GM10248 (cell line): ENCODE data around the gene B3GAT1.

Experiments
- CTCF ChIA-PET: fragments of 300-600 bp; sonication (Branson Sonifier 250); formaldehyde crosslinking; extraction: SDS; loops from one replicate; lab custom pipeline; 2021; ENCODE audit warnings: antibody characterized with exemption; lab: Yijun Ruan, JAX
- POLR2A ChIA-PET: fragments of 350-650 bp; sonication (Branson Sonifier 250); formaldehyde crosslinking; extraction: SDS; loops from one replicate; lab custom pipeline; 2020; ENCODE audit warnings: antibody characterized with exemption; lab: Yijun Ruan, JAX
- DNase-seq: peaks from one replicate; pipeline ENCODE4 v3.0.0; 2012; ENCODE audit errors: extremely low spot score
- CTCF ChIP-seq: IDR thresholded peaks from 2 replicates; pipeline ENCODE4 v1.5.1; 2012; ENCODE audit warnings: mild to moderate bottlenecking, low read depth; ENCODE audit errors: extremely low read depth, missing control alignments, control extremely low read depth

Gene B3GAT1

DNA sequence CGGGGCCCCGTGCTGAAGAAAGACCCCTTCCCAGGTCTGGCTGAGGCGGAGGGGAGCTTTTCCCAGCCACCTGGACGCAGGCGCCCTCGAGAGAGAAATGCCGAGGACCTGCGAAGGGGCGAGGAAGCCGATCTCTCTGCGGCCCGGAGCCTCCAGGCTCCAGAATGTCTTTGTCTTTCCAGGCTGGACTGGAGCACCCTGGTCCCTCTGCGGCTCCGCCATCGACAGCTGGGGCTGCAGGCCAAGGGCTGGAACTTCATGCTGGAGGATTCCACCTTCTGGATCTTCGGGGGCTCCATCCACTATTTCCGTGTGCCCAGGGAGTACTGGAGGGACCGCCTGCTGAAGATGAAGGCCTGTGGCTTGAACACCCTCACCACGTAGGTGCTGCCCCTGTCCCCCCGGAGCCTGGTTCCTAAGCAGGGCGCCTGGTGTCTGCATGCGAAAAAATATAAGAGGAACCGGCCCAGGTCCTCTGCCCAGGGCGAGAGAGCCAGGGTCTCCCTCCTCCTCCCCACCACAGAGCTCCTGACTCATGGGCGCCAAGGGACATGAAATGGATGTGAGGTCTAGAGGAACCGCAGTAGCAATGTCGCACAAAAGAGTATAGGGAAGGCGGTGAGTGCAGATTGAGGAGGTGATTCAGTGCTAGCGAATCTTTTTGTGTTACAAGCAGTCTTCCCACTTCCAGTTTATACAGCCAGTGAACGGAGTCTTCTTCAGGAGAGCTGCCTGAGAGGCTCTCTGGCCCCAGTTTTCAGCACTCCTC lies 69.3 kb downstream of the B3GAT1 start:
- POLR2A ChIA-PET, result no interaction called here
- DNase-seq, result no peak
- CTCF ChIA-PET, result no interaction called here
- TF ChIP-seq CTCF, result no peak

DNA sequence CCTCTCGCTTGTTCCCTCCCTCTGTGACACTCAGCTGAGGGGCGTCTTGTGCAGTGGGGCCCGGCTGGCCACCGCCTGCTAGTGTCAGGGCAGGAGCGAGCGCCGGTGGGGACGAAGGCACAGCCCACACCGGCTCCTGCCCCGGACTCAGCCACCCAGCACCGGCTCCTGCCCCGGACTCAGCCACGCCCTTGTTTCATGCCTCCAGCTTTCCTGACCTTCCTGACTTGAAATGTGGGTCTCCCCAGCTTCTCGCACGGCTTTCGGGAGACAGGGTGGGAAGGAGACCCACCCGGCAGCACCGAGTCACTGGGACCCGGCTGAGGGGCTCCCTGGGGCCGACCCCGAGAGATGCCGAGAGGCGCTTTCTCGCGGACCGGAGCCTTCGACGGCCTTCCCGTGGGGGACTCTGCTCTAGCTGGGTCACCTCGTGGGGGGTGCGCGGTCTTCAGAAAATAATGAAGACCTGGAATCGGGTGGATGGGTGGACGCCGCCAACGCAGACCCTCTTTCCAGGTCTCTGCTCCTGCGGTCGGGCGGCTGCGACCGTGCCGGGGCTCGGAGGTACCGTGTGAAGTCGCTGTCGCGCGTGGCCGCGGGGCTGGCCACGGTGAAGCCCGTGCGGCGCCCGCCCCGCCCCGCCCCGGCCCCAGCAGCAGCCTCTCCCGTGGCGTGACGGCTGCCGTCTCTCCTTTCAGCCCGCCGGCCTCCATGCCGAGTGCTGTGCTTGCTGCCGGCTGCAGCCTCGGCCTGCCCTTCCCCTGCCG lies 70.1 kb downstream of the B3GAT1 start:
- ChIA-PET POLR2A (no interaction called here), CTCF (no interaction called here)
- no peak for DNase-seq
- no peak for TF ChIP-seq CTCF

- TF ChIP-seq CTCF, result no peak
- CTCF ChIA-PET, result interaction anchor here (0.7 to 1.0 kb wide), 3 partner anchors 8 to 11 kb away, joined by 3 to 4 read pairs (median 3); no protein-coding TSS in a partner anchor
- no peak for DNase-seq
- POLR2A ChIA-PET, result no interaction called here
Measured at GRCh38 chr11:134340354-134340964, 71.6 kb downstream of the B3GAT1 start.

- no peak for TF ChIP-seq CTCF
- ChIA-PET POLR2A (no interaction called here), CTCF (interaction anchor here (1.2 kb wide), 1 partner anchor 52 kb away, joined by 3 read pairs; no protein-coding TSS in a partner anchor)
- no peak for DNase-seq
Measured at GRCh38 chr11:134339756-134340155, 72.3 kb downstream of the B3GAT1 start.

- DNase-seq, result no peak
- POLR2A ChIA-PET, result no interaction called here
Measured at GRCh38 chr11:134338654-134339053, 73.4 kb downstream of the B3GAT1 start.

More at GRCh38 chr11:134338654-134339053, 73.4 kb downstream of the B3GAT1 start:
- CTCF ChIA-PET, result interaction anchor here (1.2 kb wide), 1 partner anchor 51 kb away, joined by 3 read pairs; no protein-coding TSS in a partner anchor
- TF ChIP-seq CTCF, result no peak
